Spleen (tissue), 7 donors: Measurements from ENCODE around the gene FTL.
A peak's percentile ranks its signal among the peaks of the same experiment; 100 is the strongest.

Experiments
- POLR2A ChIP-seq, 3 donors: fragments of 450-650 bp; IDR thresholded peaks; one replicate each; pipeline ENCODE4 v1.5.1; 2017; ENCODE audit warnings: antibody characterized with exemption in 3 of 3, mild to moderate bottlenecking in 1 of 3
- POLR2AphosphoS5 ChIP-seq, 3 donors: sonication (generic); formaldehyde crosslinking; IDR thresholded peaks; one replicate each; pipeline ENCODE4 v1.5.1; 2017; ENCODE audit warnings: antibody characterized with exemption in 3 of 3
- TF ChIP-seq, protein P1 (sequence below), 11 experiments: fragments of 200-600 bp in 7 of 11; fragments of 450-650 bp in 4 of 11; sonication (generic) in 4 of 11; IDR thresholded peaks in 8 of 11; conservative IDR thresholded peaks in 3 of 11; 1 replicate in 7 of 11; 2 replicates in 4 of 11; pipeline versions ENCODE4 v1.4.0 to v1.8.0; 2016 to 2021; ENCODE audit warnings: antibody characterized with exemption in 11 of 11, inconsistent platforms in 4 of 11, mild to moderate bottlenecking in 1 of 11
- donor health status: DM: no; HTN: no; CAD: no; lungs with moderate emphysema.
- donor health status: DM: no; HTN: no; CAD: no.
- donor health status: DM: no; HTN: no; CAD: no.

- TF ChIP-seq, protein P1, sequence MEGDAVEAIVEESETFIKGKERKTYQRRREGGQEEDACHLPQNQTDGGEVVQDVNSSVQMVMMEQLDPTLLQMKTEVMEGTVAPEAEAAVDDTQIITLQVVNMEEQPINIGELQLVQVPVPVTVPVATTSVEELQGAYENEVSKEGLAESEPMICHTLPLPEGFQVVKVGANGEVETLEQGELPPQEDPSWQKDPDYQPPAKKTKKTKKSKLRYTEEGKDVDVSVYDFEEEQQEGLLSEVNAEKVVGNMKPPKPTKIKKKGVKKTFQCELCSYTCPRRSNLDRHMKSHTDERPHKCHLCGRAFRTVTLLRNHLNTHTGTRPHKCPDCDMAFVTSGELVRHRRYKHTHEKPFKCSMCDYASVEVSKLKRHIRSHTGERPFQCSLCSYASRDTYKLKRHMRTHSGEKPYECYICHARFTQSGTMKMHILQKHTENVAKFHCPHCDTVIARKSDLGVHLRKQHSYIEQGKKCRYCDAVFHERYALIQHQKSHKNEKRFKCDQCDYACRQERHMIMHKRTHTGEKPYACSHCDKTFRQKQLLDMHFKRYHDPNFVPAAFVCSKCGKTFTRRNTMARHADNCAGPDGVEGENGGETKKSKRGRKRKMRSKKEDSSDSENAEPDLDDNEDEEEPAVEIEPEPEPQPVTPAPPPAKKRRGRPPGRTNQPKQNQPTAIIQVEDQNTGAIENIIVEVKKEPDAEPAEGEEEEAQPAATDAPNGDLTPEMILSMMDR (IDR thresholded peaks at IDR 0.05 in 8 of 11, conservative IDR thresholded peaks at IDR 0.05 in 3 of 11): no peak
- TF ChIP-seq POLR2AphosphoS5 (IDR thresholded peaks at IDR 0.05): peak in 1 of 3 donors; percentile 8
- no peak for TF ChIP-seq POLR2A (IDR thresholded peaks at IDR 0.05)
Observed at GRCh38 chr19:48968813-48969218, 3.7 kb downstream of the FTL start.
